A673 (cell line): ENCODE results near the gene HIGD1B. TPM values are rescaled to one million over a fixed set of nuclear protein-coding genes. Genes with fewer than 3 reads are reported as not detected.

Source experiments
- BruUV-seq: library from RNA; stranded (reverse); fragments of 400-500 nt; replicated peaks from 2 replicates; lab custom pipeline; 2021; lab: Mats Ljungman, UMichigan
- CTCF ChIA-PET: fragments of 300-600 bp; sonication (Branson Sonifier 250); formaldehyde crosslinking; loops from one replicate; lab custom pipeline; 2022; ENCODE audit warnings: antibody characterized with exemption; lab: Charles Lee
- POLR2A ChIA-PET: fragments of 300-600 bp; sonication (Branson Sonifier 250); formaldehyde crosslinking; loops from one replicate; lab custom pipeline; 2022; ENCODE audit warnings: antibody characterized with exemption; ENCODE audit not compliant: low non-redundant PET; lab: Charles Lee
- DNase-seq: peaks from one replicate; pipeline ENCODE4 v3.0.0-alpha.2; 2015; ENCODE audit warnings: low spot score
- H3K27ac ChIP-seq: fragments of 200-600 bp; sonication (generic); 2 replicates; pipeline ENCODE4 v1.5.1; 2016; ENCODE audit warnings: mixed run types, low read depth, mild to moderate bottlenecking, mixed read lengths, antibody characterized with exemption, low read length; ENCODE audit not compliant: poor library complexity, severe bottlenecking
- H3K27me3 ChIP-seq: fragments of 200-600 bp; sonication (generic); replicated peaks from 2 replicates; pipeline ENCODE4 v1.6.1; 2017; ENCODE audit warnings: mixed run types, low read depth, mild to moderate bottlenecking, mixed read lengths, antibody characterized with exemption, low read length; ENCODE audit not compliant: insufficient read depth, poor library complexity
- H3K36me3 ChIP-seq: fragments of 200-600 bp; sonication (generic); 2 replicates; pipeline ENCODE4 v1.6.1; 2016; ENCODE audit warnings: mixed run types, mild to moderate bottlenecking, mixed read lengths, antibody characterized with exemption, low read length; ENCODE audit not compliant: insufficient read depth, poor library complexity, severe bottlenecking
- H3K4me1 ChIP-seq: fragments of 200-600 bp; sonication (generic); 2 replicates; pipeline ENCODE4 v1.6.1; 2017; ENCODE audit warnings: mixed run types, mild to moderate bottlenecking, mixed read lengths, antibody characterized with exemption, low read length; ENCODE audit not compliant: insufficient read depth, poor library complexity, severe bottlenecking
- H3K4me3 ChIP-seq: fragments of 200-600 bp; sonication (generic); 2 replicates; pipeline ENCODE4 v1.5.1; 2016; ENCODE audit warnings: low read depth, mixed run types, mild to moderate bottlenecking, mixed read lengths, low read length; ENCODE audit not compliant: poor library complexity, severe bottlenecking
- H3K9me3 ChIP-seq: fragments of 200-600 bp; sonication (generic); 2 replicates; pipeline ENCODE4 v1.6.1; 2016; ENCODE audit warnings: mixed run types, low read depth, mild to moderate bottlenecking, mixed read lengths, antibody characterized with exemption, low read length; ENCODE audit not compliant: poor library complexity, severe bottlenecking
- EZH2 ChIP-seq: fragments of 200-600 bp; sonication (generic); IDR thresholded peaks from 2 replicates; pipeline ENCODE4 v1.6.1; 2017; ENCODE audit warnings: borderline replicate concordance, low read depth, mild to moderate bottlenecking, mixed read lengths, antibody characterized with exemption, low read length; ENCODE audit not compliant: poor library complexity, severe bottlenecking
- intact Hi-C: fragments of 100-400 bp; cut with micrococcal nuclease; formaldehyde crosslinking; loops from one replicate; pipeline ENCODE4 v1.10.0; 2022; ENCODE audit not compliant: unreplicated experiment
- total RNA-seq: library from RNA; stranded (reverse); gene quantifications from 2 replicates; pipeline ENCODE4 v1.2.3, GENCODE V29; 2021
- TF ChIP-seq, protein P1 (sequence below): fragments of 300-800, 200-600 bp; sonication (generic); conservative IDR thresholded peaks from 2 replicates; pipeline ENCODE4 v1.5.1; 2017; ENCODE audit warnings: low read depth, mild to moderate bottlenecking, antibody characterized with exemption, low read length, moderate library complexity, mixed read lengths

HIGD1B gene
- total RNA-seq, 1 experiment from 2014 or later = not detected

- DNase-seq = no peak
- no peaks in the 10 kb centered on the region for H3K27me3 ChIP-seq
- peaks cover 8% of the 10 kb centered on the region for H3K4me1 ChIP-seq
- H3K4me3 ChIP-seq = peak overlapping the region; percentile 68
- ChIA-PET CTCF (no interaction called here), POLR2A (no interaction called here)
- BruUV-seq = no TSS peak
- no peak overlapping the region for H3K27ac ChIP-seq
- H3K36me3 ChIP-seq = no peaks in the 10 kb centered on the region
- TF ChIP-seq, protein P1, sequence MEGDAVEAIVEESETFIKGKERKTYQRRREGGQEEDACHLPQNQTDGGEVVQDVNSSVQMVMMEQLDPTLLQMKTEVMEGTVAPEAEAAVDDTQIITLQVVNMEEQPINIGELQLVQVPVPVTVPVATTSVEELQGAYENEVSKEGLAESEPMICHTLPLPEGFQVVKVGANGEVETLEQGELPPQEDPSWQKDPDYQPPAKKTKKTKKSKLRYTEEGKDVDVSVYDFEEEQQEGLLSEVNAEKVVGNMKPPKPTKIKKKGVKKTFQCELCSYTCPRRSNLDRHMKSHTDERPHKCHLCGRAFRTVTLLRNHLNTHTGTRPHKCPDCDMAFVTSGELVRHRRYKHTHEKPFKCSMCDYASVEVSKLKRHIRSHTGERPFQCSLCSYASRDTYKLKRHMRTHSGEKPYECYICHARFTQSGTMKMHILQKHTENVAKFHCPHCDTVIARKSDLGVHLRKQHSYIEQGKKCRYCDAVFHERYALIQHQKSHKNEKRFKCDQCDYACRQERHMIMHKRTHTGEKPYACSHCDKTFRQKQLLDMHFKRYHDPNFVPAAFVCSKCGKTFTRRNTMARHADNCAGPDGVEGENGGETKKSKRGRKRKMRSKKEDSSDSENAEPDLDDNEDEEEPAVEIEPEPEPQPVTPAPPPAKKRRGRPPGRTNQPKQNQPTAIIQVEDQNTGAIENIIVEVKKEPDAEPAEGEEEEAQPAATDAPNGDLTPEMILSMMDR = no peak
- no peak for TF ChIP-seq EZH2
- intact Hi-C loops = no loop called here
- H3K9me3 ChIP-seq = no peaks in the 10 kb centered on the region
Observed at GRCh38 chr17:44827863-44828262, 19.8 kb upstream of the HIGD1B start.

GRCh38 chr17:44828919-44829522 lies 18.7 kb upstream of the HIGD1B start:
- no peak for TF ChIP-seq EZH2
- TF ChIP-seq, protein P1 = no peak
- peaks cover 8% of the 10 kb centered on the region for H3K4me1 ChIP-seq
- H3K9me3 ChIP-seq = no peaks in the 10 kb centered on the region
- peak overlapping the region; percentile 68 for H3K4me3 ChIP-seq
- H3K36me3 ChIP-seq = no peaks in the 10 kb centered on the region
- POLR2A ChIA-PET = interaction anchor here (0.7 kb wide), 1 partner anchor 22 kb away, joined by 3 read pairs; no protein-coding TSS in a partner anchor
- intact Hi-C loops = no loop called here
- CTCF ChIA-PET = no interaction called here
- H3K27ac ChIP-seq = peak overlapping the region; percentile 72
- H3K27me3 ChIP-seq = no peaks in the 10 kb centered on the region
- DNase-seq = peak; percentile 50
- BruUV-seq = TSS peak; percentile 67

DNA sequence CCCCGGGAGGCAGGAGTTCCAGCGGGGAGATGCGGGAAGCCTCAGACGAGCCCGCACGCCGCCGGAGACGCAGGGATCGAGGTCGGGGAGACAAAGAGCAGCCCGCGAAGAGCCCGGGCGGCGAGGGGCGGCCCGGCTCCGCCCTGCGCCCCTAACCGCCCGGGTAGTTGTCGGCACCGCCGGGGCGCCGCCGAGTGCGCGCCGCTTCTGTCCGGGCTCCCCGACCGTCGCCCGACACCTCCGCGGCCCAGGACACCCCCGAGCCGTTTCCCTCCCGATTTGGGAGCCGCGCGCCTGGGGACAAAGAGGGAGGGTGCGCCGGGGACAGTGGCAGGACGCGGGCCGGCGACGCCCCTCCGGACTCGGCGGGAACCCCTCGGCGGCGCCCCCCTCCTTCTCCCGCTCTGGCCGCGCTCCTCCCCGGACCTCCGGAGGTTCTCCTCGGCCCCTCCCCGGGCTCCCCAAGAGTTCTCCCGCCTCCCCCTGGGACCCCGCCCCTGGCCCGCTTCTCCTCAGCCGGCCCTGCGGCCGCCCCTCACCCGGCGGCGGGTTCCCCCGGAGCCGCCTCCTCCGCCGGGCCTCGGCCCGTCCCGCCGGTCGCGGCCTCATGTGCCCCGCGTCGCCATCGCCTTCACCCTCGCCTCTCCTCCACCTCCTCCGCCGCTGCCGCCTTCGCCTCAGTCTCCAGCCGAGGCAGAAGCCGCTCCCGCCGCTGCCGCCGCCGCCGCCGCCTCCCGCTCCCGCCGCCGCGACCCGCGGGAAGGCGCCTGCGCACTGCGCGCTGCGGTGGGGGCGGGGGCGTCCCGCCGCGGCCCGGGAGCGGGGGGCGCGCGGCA lies 17.9 kb upstream of the HIGD1B start, which contains the start of gene GJC1:
TSS of gene GJC1 (minus strand) at position 765 of the 836 bp plus-strand sequence. CDS start 24,470 bp downstream, outside the sequence.
- Histone ChIP-seq H3K9me3 (no peaks in the 10 kb centered on the region), H3K36me3 (no peaks in the 10 kb centered on the region), H3K27me3 (no peaks in the 10 kb centered on the region), H3K4me1 (peaks cover 8% of the 10 kb centered on the region), H3K27ac (peak within 1 kb of the TSS; percentile 72), H3K4me3 (peak within 1 kb of the TSS; percentile 68)
- intact Hi-C loops = no loop called here
- BruUV-seq = no TSS peak
- DNase-seq = peak; percentile 40
- no peak for TF ChIP-seq EZH2
- TF ChIP-seq, protein P1 = no peak
- CTCF ChIA-PET = no interaction called here
- POLR2A ChIA-PET = no interaction called here
